Measurements from ENCODE around the gene L3MBTL2. TPM values are rescaled to one million over a fixed set of nuclear protein-coding genes. Genes with fewer than 3 reads are reported as not detected.

The L3MBTL2 gene
- total RNA-seq, result 12.4 and 28.2 TPM in 2 replicates

DNA sequence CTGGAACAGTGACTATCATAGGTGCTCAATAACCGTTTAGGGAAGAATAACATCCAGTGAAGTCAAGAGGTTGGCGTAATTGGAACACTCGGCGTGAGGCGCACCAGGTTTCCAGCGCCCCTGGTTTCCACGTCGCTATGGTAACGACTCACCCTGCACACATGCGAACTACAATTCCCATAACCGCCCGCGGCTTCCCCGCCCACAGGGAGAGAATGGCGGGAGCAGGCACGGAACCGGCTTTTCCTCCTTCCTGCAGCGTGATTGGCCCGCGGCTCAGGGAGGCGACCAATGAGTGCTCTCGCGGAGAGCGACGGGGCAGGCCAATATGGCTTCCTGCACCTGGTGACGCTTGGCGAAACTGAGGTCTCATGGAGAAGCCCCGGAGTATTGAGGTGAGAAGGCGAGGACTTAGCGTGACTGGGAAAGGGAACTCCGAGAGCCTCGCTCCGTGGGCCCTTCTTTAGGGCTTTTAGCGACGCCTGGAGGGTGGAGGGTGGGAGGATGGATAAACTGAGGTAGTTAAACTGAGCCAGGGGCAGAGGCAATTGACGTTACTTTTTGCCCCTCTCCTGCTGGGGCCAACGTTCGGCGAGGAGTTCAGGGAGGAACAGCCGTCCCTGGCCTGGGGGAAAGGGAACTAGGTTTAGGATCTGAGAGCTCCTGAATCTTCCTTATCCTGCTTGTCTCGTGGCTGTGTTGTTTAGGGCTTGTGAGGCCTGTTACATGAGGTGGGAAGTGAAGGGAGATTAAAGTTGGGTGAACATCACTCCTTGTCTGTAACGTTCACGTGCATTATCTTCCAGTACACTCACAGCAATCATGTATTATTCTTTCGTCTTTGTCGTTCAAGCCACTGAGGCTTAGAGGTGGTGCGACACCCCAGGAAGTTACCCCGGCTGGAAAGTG lies at the start of gene L3MBTL2:
Gene L3MBTL2, plus strand, starts transcription at position 321 of the 909 bp plus-strand sequence. Its CDS starts 51 bp downstream, at position 372.

DNA sequence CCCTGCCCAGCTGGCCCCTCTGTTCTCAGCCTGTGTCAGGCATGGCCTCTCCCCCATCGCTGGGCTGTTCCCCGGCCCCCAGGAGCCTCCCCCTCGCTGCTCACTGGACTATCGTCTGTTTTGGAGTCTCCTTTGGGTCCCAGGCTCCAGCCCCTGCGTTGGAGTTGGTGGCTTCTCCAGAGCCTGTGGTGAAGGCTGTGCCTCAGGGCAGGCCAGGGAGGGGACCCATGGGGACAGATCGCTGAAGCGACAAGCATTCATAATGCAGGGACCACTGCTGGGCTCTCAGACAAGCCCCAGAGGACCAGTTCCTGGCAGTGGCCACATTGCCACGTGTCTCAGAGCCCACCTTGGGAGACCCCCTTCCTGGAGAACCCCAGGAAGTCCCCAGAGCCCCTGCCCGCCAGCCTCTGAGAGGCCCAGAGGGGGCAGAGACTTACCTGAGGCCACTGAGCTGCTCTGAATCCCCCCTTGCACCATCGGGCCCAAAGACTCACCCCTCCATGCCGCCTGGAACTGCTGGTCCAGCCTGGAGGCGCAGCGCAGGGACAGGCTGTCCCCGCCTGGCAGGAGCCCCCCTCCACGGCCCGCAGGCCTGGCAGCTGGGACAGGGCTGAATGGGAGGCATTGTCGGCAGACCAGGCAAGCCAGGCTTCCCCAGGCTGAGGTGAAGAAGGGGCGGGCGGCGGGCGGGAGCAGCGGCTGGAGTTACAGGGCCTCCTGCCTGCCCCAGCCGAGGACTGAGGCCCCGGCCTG lies 35.4 kb downstream of the L3MBTL2 start, which contains the start of gene CHADL:
Gene CHADL, minus strand, starts transcription at position 555 of the 756 bp plus-strand sequence. Its CDS starts 50 bp downstream, at position 505.

Other genes starting within 250 kb of the L3MBTL2 start
- gene EP300, start 112.7 kb upstream of the L3MBTL2 start, total RNA-seq, result 19.4 and 24.8 TPM in 2 replicates
- 0.96 and 1.4 TPM in 2 replicates for gene CHADL, start 35.6 kb downstream of the L3MBTL2 start, total RNA-seq
- gene RANGAP1, start 80.9 kb downstream of the L3MBTL2 start, total RNA-seq, result 56.9 and 184 TPM in 2 replicates
- gene ZC3H7B, start 96.2 kb downstream of the L3MBTL2 start, total RNA-seq, result 47.9 and 56.4 TPM in 2 replicates
- 3.6 and 7.0 TPM in 2 replicates for gene TEF, start 176.6 kb downstream of the L3MBTL2 start, total RNA-seq
- gene TOB2, start 241.5 kb downstream of the L3MBTL2 start, total RNA-seq, result 9.0 and 19.9 TPM in 2 replicates

Data from regular cardiac myocyte (primary cell).